Testis (tissue), 2 donors: ENCODE measurements around the gene HRNR.

Experiments used
- POLR2A ChIP-seq: fragments of 450-650 bp; IDR thresholded peaks from one replicate; pipeline ENCODE4 v1.6.1; 2017; ENCODE audit warnings: antibody characterized with exemption, mild to moderate bottlenecking, moderate library complexity
- TF ChIP-seq, protein P1 (sequence below), 3 experiments: fragments of 450-650 bp in 2 of 3; fragments of 200-600 bp in 1 of 3; sonication (generic) in 1 of 3; IDR thresholded peaks; one replicate each; pipeline ENCODE4 v1.5.1; 2016 to 2019; ENCODE audit warnings: antibody characterized with exemption in 3 of 3, mild to moderate bottlenecking in 2 of 3, moderate library complexity in 1 of 3

DNA sequence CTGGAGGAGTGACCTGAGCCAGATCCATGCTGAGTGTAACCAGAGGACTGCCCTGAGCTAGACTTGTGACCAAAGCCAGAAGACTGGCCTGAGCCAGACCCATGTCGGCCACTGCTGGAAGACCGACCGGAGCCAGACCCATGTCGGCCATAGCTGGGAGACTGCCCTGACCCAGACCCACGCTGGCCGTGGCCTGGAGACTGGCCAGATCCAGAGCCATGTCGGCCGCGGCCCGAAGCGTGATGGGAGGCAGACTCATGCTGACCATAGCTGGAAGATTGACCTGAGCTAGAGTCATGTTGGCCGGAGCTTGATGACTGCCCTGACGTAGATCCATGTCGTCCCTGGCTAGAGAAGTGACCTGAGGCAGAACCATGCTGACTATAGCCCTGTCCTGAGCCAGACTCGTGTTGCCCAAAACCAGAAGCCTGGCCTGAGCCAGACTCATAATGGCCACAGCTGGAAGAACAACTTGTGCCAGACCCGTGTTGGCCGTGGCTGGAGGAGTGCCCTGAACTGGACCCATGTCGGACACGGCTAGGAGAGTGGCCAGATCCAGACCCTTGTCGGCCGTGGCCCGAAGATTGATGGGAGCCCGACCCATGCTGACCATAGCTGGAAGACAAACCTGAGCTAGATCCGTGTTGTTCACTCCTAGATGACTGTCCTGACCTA, 5.1 kb downstream of the HRNR start:
- TF ChIP-seq, protein P1, sequence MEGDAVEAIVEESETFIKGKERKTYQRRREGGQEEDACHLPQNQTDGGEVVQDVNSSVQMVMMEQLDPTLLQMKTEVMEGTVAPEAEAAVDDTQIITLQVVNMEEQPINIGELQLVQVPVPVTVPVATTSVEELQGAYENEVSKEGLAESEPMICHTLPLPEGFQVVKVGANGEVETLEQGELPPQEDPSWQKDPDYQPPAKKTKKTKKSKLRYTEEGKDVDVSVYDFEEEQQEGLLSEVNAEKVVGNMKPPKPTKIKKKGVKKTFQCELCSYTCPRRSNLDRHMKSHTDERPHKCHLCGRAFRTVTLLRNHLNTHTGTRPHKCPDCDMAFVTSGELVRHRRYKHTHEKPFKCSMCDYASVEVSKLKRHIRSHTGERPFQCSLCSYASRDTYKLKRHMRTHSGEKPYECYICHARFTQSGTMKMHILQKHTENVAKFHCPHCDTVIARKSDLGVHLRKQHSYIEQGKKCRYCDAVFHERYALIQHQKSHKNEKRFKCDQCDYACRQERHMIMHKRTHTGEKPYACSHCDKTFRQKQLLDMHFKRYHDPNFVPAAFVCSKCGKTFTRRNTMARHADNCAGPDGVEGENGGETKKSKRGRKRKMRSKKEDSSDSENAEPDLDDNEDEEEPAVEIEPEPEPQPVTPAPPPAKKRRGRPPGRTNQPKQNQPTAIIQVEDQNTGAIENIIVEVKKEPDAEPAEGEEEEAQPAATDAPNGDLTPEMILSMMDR (IDR thresholded peaks at IDR 0.05): no peak
- no peak for TF ChIP-seq POLR2A
